Aortic smooth muscle cell (primary cell): ENCODE data around the gene UBXN10. TPM values are rescaled to one million over a fixed set of nuclear protein-coding genes. Genes with fewer than 3 reads are reported as not detected.

Experiments used
- total RNA-seq: library from RNA; depleted of rRNA; stranded (reverse); fragments of >200 nt; gene quantifications from 2 replicates; pipeline ENCODE4 v1.2.3, GENCODE V29; 2014

UBXN10 gene, protein sequence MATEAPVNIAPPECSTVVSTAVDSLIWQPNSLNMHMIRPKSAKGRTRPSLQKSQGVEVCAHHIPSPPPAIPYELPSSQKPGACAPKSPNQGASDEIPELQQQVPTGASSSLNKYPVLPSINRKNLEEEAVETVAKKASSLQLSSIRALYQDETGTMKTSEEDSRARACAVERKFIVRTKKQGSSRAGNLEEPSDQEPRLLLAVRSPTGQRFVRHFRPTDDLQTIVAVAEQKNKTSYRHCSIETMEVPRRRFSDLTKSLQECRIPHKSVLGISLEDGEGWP
- total RNA-seq: not detected in 2 replicates

DNA sequence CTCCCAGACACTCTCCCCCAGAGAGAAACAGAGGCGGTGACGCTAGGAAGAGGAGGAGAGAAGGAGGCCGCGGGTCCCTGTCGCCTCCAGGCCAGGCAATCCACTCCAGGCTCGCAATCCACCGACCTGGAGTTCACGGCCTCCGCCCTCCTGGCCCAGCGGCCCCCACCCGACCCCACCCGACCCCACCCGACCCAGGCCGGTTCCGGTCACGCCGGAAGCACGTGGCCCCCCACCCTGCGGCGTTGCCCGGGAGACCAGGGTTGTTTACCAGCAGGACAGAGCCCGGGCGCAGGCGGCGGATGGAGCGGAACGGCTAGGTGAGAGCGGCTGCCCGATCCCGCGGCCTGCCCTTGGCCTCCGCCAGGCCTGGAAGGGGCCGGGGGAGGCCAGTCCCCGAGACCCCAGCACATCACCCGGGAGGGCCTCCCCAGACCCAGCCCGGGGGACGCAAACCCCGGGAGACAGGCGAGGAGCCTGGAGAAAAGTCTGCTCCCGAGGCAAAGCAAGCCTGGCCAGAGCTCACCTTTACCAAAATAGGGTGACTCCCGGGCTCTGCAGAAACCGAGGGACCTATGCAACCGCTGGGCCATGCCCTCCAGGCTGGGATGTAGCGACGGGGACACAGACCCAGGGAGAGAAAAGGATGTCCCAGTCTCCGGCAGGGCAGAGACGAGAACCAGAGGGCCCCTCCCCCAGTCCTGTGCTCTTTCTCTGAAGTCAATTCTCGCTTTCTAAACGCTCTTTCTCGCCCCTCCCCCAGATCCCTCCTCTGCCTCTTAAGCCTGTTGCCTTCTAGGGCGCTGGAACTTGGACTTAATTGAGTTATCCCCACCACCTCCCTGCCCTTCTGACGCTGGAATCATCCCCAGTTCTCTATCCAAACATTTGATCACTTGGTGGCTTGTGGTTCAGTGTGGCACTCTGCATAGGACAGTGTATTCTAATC, at the start of gene UBXN10, which contains the start of gene PLA2G2C:
TSS of gene UBXN10 (plus strand) at position 263 of the 949 bp plus-strand sequence. CDS start 4,466 bp downstream, outside the sequence.
TSS of gene PLA2G2C (minus strand) at position 685 of the 949 bp plus-strand sequence. CDS start 9,155 bp downstream, outside the sequence.

DNA sequence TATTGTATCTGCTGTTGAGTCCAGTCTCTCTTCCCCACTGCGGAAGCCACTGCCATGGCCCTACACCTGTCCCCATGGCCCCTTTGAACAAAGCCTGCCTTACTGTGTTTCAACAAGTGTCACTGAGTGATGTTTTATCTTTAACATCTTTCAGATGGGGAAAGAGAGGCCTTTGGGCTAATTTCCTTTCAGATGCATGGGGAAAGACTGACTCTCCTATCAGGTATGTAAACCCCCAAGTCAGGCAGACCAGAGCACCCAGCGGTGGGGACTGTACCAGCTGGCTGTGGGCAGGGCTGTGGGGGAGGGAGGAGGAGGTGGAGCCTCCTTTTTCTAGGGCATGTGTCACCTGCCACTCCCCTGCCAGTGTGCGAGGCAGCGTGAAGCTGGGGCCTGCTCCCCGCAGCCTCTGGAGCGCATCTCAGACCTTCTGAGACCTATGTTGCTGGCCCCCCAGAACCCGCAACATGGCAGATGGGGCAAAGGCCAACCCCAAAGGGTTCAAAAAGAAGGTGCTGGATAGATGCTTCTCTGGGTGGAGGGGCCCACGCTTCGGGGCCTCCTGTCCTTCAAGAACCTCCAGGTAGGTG, 46.8 kb upstream of the UBXN10 start, which contains the start of gene PLA2G2F:
TSS of gene PLA2G2F (plus strand) at position 363 of the 590 bp plus-strand sequence. CDS start at position 468, 105 bp downstream.

Other genes starting within 250 kb of the UBXN10 start
- gene PLA2G2A, start 206.5 kb upstream of the UBXN10 start, total RNA-seq: not detected in 2 replicates
- gene PLA2G5, start 115.9 kb upstream of the UBXN10 start, total RNA-seq: 3.9 and 4.5 TPM in 2 replicates
- gene PLA2G2D, start 66.6 kb upstream of the UBXN10 start, total RNA-seq: not detected in 2 replicates
- gene PLA2G2F, start 46.8 kb upstream of the UBXN10 start, total RNA-seq: not detected in 2 replicates
- gene PLA2G2C, start 422 bp downstream of the UBXN10 start, total RNA-seq: not detected in 2 replicates
- not detected in 2 replicates for gene VWA5B1, start 104.8 kb downstream of the UBXN10 start, total RNA-seq